HG03064 (cell line): ENCODE results near the gene TXNDC5.
"Not testable (repeated sequence)": the region's sequence is repeated elsewhere in the genome, so short reads cannot be mapped to it uniquely, and the experiment has no call there.

Experiments
- ATAC-seq: cut with Tn5 transposase; IDR thresholded peaks from one replicate; pipeline ENCODE4 v1.9.1; 2021; ENCODE audit warnings: low read depth; ENCODE audit not compliant: unreplicated experiment

The TXNDC5 gene

DNA sequence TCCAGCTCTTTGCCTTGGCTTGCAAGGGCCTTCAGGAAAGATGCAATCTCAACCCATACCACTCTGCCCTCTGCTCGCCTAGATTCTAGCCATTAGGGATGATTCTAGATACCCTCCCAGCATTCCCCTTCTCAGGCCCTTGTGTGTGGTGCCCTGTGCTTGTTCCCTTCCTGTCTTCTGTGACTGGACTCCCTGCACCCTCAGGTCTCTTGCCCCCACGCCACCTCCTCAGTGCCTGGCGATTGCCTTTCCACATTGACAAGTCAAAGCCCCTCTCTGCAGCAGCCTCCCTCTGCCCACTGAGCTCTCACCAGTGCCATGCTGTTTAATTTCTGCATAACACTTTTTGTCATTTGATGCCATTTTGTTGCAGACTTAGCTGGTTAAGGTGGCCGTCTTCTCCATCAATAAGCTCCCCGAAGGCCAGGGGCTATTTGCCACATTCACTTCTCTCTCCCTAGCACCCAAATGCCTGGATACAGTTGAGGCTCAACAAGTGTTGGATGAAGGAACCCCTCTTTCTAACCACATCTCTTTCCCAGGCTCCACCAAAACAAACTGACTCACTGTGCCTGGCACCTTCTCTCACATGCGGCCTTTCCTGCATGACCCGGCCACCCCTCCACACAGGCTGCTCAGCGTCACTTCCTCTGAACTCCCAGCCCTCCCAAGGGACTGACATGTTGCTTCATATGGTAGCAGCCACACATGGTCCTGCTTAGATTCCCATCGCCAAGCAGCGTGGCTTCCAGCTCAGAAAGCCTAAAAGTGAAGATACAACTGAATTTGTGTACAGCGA is 4.6 kb upstream of the TXNDC5 start:
- ATAC-seq, result no peak

DNA sequence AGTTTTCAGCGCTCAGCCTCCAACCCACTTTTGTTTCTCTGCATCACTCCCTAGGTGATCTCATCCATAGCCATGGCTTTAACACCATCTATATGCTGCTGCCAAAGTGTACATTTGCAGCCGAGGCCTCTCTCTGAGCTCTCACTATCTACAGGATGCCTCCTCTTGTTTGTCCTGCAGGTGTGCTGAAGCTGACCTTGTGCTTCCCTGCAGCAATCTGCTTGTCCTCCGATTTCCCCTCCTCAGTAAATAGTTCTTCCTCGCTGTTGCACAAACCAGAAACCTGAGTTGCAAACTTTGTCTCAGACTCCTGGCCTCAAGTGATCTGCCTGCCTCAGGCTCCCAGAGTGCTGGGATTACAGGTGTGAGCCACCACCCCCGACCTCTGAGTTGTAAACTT is 3.7 kb upstream of the TXNDC5 start:
- ATAC-seq, result no peak

DNA sequence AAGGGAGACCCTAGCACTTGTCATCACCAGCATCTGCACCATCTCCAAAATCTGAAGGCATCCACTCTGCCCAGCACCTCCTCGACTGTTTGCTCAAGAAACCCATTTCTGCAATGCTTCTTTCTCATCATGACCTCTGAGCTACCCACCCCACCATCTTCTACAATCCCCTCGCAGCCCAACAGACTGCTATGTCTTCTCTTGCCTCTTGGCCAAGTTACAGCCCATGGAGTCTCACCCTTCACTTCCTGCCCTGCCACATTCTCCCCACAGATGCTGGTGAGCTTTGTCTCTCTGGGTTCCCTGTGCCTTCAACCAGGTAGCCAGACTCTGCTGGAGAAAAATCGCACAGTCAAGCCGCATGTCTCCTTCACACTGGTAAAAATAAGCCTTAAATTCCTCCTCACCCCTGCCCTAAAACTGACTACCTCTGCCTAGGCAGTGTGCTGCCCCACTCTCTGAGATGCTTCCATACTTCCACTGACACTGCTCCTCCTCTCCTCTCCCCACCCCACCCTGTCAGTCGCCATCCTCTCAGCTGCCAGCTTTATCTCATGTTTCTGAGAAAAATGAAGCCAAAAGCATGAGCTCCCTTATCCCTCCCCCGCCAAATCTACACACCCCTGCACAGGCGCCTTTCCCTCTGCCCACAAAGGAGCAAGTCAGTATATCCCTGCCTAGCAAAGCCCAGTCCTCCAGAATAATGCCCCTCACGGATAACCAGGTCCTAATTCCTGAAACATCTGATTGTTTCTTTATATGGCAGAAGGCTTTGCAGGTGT is 2.3 kb upstream of the TXNDC5 start:
- ATAC-seq, result no peak

DNA sequence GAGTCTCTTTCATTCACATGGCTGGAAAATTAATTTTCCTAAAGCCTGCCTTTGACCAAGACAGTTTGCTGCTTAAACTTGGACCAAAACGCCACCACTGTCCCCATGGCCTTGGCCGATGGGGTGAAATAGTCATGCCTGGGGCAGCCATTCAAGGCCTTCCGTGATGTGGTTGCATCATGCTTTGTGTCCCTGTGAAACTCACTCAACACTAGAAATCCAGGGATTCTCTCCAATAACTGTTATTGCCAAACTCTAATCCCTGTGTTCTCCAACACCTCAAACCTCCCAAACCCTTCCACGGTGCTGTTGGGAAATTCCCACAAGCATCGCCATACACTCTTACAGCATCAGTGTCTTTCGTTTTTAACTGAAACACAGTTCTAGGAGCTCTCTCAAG is 1.4 kb upstream of the TXNDC5 start:
- ATAC-seq, result no peak

DNA sequence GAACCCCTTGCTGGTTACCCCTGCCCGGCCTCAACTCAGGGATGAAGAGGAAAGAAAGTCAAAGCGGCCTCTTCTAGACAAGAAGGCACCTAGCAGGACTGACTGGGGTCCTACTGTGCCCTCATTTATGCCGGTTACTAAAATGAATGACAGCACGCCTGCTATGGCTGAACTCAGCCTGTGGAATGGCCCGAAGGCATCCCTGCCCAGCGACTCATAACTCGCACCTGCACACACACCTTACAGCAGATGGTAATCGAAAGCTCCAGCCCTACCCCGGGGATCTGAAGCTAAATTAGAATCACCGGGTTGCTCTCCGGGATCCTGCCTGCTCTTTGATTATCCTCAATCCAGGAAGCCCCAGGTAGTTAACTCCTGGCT is 747 bp upstream of the TXNDC5 start:
- ATAC-seq, result no peak

DNA sequence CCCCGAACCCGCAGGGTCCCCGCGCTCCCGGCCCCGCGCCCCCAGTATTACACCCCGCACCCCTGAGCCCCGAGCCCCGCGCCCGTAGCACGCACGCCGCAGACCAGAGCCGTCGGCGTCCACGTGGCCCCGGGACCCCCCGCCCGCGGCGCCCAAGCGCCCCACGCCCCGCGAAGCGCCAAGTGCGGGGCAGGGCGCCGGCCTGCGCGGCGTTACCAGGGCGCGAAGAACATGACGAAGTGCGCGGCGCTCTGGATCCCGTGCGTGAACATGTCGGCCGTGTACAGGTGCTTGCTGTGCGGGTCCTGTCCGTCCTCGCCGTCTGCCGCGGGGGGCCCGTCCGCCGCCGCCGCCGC is 312 bp downstream of the TXNDC5 start:
- no peak for ATAC-seq

DNA sequence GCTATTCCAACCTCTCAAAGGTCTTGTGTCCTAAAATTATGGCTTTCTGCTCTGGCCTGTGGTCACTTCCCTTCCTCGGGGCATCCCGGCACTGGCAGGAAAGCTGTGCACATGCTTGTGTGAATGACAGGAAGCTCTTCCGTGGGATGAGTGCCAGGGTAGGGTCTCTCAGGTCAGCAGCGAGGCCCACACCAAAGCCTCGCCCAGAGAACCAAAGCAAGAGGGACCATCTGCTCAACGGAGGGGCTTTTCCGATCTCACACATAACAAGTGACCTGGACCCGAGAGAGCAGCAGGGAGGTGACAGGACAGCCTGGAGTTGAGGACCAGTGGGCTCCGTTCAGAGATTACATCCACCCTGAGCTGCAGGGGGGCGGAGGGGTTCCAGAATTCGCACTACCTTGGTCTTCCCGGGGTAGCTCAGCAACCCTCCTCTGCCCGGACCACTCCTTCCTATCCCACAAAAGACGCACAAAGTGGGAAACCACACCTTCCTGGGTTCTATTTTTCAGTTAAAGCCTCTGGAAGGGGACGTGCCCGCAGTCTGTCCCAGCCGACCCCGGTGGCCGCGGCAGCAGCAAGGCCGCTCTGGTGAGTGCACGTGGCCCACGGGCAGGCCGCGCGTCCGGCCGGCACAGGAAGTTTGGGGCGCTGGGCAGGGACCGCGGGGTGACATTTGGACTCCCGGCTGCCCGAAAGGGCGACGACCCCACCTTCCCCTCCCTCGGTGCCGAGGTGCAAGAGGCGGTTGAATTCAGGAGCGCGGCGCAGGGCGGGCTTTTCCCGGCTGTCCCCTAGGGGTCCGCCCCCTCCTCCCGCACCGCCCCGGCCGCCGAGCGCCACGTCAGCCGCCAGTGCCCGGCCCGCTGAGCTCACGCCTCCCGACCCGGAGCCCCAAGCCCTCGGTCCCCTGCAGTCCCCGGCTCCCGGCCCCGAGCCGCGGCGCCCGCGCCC is 988 bp downstream of the TXNDC5 start:
- ATAC-seq, result peak; percentile 36

DNA sequence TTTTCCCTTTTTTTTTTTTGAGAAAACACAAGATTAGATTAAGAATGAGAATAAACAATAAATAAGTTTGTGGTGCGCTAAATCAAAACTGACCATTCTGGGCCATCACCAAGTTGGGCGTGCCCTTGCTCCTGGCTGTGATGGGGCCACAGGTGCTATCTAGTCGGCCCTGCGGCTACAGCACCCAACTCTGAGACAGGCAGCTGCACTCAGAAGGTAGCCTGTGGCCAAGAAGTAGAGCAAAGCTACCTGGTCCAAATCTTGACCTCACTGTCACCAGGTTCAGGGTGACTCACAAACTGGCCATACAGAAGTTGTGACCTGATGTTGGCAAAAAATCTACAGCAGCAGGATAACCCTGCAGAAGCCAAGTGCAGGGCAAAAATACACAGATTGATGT is 3.4 kb downstream of the TXNDC5 start:
- ATAC-seq, result no peak

DNA sequence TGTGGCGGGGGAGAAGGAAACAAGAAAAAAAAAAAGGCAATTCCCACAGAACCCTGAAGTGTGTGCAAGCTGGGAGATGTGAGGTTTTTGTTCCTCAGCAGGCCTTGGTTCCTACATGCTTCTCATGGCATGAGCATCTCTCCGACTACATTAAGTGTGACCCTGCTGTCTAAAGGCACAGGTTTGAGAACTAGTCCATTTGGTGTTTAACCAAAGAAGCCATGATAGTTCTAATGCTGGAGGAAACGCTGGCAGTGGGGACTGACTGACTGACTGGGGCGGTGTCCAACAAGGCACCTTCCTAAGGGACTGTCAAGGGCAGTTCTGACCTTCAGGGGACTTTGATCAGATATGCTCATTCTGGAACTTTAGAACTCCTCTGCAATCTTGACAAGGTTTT is 3.8 kb downstream of the TXNDC5 start:
- no peak for ATAC-seq

DNA sequence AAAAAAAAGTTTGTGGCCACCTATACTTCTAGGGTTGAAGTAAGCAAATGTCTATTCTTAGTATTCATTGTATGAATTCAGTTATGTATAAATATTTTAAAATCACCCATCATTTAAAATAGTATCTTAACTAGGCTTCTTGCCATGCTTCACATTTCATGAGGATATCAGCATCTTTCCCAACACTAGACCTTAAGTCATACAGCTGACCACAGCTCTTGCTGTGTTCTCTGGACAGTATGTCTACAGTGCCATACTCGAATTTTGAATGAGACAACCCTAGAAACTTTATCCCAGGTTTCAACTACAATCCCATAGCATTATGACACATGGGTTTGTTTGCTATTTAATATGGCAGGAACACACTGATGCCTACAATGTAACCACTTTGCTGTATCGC is 5.2 kb downstream of the TXNDC5 start:
- no peak for ATAC-seq

DNA sequence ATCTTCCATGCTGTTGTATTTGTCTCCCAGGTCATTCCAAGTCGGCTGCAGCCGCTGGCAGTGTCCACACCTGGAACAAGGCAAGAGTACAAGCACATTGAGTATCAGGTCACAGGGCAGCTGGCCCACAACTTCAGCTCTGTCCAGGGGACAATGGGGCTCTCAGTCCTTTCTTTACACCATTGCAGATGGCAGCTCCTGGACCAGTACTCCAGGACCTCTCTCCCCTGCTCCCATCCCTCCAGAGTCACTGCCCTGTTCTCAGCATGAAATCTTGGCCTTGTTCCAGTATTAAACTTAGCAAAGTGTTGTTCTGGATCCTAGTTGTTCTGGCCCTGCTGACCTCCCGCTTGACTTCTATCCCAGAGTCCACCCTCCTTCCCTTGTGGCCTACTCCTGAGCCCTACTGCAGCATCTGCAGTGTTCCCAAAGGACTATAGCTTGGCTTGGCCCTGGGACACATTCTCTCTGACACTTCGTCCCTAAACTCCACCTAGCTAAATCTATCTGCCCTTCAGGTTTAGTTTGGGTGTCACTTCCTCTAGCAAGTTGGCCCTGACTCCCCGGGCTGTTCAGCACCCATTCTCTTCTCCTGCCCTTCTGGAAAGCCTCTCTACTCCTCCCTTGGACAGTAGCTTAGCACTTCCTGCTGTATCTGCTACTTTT is 5.8 kb downstream of the TXNDC5 start:
- no peak for ATAC-seq

DNA sequence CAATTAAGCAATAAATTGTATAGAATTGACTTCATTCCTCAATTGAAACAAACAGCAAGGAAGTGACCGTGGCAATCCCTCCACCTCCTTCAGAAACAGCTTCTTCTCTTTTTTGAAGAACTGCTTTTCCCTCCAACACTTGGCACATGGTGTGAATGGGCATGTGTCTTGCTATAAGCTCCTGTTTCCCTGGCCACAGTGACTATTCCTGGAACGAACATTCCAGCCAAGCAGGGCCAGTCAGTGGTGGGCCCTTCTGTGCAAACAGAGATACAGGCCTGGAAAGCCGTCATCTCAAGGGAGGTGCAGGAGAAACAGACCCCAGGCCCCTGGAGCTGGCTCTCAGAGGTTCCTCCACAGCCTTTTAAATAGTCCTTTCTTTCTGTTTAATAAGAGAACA is 6.9 kb downstream of the TXNDC5 start:
- ATAC-seq, result no peak

DNA sequence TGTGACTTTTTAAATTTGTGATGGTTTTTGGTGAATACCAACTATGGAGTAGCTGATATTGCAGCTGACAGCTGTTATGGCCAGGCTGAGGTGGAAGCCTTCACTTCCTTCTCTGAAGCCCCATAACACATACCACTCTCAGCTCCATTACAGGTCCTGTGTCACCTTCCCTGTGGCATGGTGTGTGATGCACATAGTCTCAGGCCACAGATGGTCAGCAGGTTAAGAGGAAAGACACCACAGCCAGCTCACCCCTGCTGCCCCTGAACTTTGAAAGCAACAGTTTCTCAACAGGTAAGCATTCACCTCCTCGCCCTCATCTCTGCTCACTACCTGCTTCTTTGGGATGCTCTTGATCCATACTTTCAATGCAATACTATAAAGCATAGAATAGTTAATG is 7.7 kb downstream of the TXNDC5 start:
- no peak for ATAC-seq

DNA sequence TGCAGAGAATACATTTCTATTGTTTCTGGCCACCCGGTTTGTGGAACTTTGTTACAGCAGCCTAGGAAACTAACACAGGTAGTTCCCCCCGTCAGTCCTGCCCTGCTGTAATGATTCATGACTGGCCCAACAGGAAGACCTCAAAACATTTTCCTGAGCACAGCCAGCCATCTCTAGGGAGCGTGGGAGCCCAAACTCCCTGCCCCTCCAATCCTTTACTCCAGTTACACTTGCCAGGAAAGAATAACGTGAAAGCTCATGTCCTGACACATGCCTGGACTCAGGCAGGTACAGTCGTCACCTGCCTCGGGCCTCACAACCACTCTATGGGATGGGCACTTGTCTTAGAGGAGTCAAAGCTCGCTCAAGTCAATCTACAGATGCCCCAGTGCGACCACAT is 8.4 kb downstream of the TXNDC5 start:
- ATAC-seq, result no peak

DNA sequence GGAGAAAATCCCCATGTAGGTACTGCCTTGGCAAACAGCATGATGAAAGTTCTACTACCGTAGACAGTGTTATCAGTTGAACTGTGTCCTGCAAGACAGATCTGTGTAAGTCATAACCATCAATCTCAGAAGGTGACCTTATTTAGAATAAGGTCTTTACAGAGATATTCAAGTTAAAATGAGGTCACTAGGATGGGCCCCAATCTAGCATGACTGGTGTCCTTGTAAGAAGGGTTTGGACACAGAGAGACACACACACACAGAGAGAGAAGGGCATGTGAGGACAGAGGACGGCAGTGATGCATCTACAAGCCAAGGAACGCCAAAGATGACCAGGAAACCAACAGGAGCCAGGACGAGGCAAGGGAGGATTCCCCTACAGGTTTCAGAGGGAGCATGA is 8.8 kb downstream of the TXNDC5 start:
- no peak for ATAC-seq

DNA sequence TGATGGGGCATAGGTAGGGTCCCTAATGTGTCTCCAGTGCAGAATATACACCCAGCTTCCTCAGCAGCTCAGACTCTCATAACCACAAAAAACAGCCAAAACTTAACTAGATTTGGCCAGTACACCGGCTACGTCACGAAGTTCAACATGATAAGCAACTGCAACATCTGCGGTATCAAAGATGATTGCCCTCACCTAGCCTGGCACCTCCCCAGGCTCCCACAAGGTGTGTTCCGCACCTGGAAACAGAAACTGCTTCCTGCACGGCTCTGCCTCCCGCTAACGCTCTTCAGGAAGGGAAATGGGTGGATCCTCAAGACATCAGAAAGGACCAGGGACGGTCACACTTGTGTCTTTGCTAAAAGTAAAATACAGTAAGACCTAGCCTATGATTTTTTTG is 9.5 kb downstream of the TXNDC5 start:
- ATAC-seq, result no peak

DNA sequence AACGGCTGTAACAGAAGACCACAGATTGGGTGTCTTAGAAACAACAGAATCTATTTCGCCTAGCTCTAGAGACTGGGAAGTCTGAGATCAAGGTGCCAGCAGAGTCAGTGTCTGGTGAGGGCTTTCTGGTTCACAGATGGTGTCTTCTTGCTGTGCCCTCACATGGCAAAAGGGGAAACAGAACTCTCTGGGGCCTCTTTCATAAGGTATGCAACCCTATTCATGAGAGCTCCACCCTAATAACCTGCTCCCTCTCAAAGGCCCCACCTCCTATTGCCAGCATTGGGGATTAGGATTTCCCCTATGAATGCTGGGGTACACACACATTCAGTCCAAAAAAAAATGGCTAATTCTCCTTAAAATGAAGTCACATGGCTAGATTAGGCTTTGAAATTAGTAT is 10.0 kb downstream of the TXNDC5 start:
- ATAC-seq, result no peak

DNA sequence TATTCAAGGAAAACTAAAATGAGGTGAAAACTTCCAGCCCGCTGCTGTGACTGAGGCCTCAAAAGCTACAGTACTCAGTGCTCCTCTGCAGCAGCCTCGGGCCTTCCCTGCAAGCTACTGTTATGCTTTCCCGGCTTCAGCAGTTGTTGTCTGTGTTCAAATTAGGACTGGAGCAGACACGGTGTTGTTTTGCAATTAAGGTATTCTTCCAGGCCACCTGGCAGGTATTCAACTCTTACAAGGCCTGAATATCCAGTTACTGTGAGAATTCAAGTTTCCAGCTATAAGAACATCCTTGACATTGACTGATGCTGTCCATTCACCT is 10.7 kb downstream of the TXNDC5 start:
- ATAC-seq, result no peak

DNA sequence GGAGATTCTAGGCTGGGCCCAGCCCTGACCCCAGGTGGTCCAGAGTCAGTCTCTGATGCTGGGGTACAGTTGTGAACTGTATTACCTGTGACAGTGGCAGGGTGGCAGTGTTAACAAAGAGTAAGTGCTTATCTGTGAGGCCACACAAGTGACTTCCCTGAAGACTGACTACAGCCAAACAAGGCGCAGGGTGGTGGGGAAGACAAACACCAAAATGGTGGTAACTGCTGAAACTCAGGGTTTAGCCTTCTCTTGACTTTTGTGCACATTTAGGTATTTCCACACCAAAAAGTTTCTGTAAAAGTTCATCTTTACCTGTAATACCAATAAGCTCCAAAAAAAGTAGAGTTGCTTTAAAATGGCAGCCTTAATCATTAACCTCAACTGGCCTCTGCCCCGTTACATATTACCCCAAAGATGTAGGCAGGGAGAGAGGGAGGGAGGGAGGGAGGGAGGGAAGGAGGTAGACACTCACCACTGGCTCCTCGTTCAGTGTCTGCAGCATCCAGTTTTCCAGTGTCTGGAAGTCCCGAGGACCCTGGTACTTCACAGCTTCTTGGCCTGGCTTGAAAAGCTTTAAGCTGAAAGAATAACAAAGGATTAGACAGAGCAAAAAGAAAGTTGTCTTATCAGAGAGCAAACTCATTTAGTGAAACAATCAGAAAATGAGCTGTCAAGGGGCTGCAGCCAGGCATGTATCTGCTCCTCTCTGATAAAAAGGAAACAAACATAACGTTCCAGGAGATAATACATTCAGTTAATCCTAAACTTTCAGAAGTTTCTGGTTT is 11.3 kb downstream of the TXNDC5 start:
- no peak for ATAC-seq

DNA sequence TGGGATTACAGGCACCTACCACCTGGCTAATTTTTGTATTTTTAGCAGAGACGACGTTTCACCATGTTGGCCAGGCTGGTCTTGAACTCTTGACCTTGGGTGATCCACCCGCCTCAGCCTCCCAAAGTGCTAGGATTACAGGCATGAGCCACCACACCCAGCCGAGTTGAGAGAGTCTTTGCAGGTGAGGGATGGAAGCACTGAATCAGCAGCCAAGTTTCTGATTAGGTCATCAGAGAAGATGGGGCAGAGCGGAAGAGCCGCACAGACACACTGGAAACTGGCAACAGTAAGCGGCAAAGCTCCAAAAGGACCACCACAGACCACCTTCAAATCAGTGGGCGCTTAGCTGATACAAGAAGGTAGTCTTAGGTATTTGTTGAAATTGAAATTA is 12.4 kb downstream of the TXNDC5 start:
- ATAC-seq, result not testable (repeated sequence)
